GM11168 (cell line): ENCODE measurements around the gene TAS1R2.

Source experiments
- in situ Hi-C: fragments of 300-500 bp; cut with MboI; formaldehyde crosslinking; loops from one replicate; pipeline ENCODE4 v1.12.0; 2022; ENCODE audit warnings: low sequenced_read_pairs; ENCODE audit not compliant: unreplicated experiment

Gene TAS1R2

GRCh38 chr1:18831656-18832055, 27.8 kb downstream of the TAS1R2 start:
- in situ Hi-C loops = no loop called here

- in situ Hi-C loops = no loop called here
These were observed 28.9 kb downstream of the TAS1R2 start for GRCh38 chr1:18830596-18830995.

GRCh38 chr1:18829671-18830070, 29.8 kb downstream of the TAS1R2 start:
- in situ Hi-C loops = loop anchor here (10.0 kb wide), 1 partner anchor 235 kb away; no protein-coding TSS in a partner anchor

GRCh38 chr1:18828224-18828623, 31.2 kb downstream of the TAS1R2 start:
- in situ Hi-C loops = loop anchor here (10.0 kb wide), 1 partner anchor 233 kb away; no protein-coding TSS in a partner anchor

- in situ Hi-C loops = loop anchor here (10.0 kb wide), 1 partner anchor 229 kb away; no protein-coding TSS in a partner anchor
These were observed 36.0 kb downstream of the TAS1R2 start for GRCh38 chr1:18823438-18823837.

- in situ Hi-C loops = loop anchor here (10.0 kb wide), 1 partner anchor 226 kb away; no protein-coding TSS in a partner anchor
These were observed 38.4 kb downstream of the TAS1R2 start for GRCh38 chr1:18820791-18821641.

- in situ Hi-C loops = loop anchor here (10.0 kb wide), 1 partner anchor 225 kb away; no protein-coding TSS in a partner anchor
These were observed 39.3 kb downstream of the TAS1R2 start for GRCh38 chr1:18819986-18820790.

- in situ Hi-C loops = no loop called here
These were observed 40.3 kb downstream of the TAS1R2 start for GRCh38 chr1:18819203-18819602.

GRCh38 chr1:18817795-18818435, 41.5 kb downstream of the TAS1R2 start:
- in situ Hi-C loops = no loop called here

GRCh38 chr1:18817316-18817715, 42.1 kb downstream of the TAS1R2 start:
- in situ Hi-C loops = no loop called here

GRCh38 chr1:18816808-18817207, 42.7 kb downstream of the TAS1R2 start:
- in situ Hi-C loops = no loop called here

GRCh38 chr1:18814874-18815531, 44.5 kb downstream of the TAS1R2 start:
- in situ Hi-C loops = no loop called here

GRCh38 chr1:18814425-18814824, 45.0 kb downstream of the TAS1R2 start:
- in situ Hi-C loops = no loop called here

GRCh38 chr1:18812453-18812939, 47.0 kb downstream of the TAS1R2 start:
- in situ Hi-C loops = no loop called here

- in situ Hi-C loops = no loop called here
These were observed 47.6 kb downstream of the TAS1R2 start for GRCh38 chr1:18811733-18812452.

GRCh38 chr1:18809953-18810899, 49.2 kb downstream of the TAS1R2 start:
- in situ Hi-C loops = no loop called here

GRCh38 chr1:18808550-18808949, 50.9 kb downstream of the TAS1R2 start:
- in situ Hi-C loops = no loop called here
